HG03175 (cell line): ENCODE results near the gene KIF23.
"Not testable (repeated sequence)": the region's sequence is repeated elsewhere in the genome, so short reads cannot be mapped to it uniquely, and the experiment has no call there.

Experiments
- ATAC-seq: cut with Tn5 transposase; IDR thresholded peaks from one replicate; pipeline ENCODE4 v1.9.1; 2021; ENCODE audit warnings: mild to moderate bottlenecking, moderate library complexity; ENCODE audit not compliant: unreplicated experiment

The KIF23 gene

GRCh38 chr15:69434238-69434637 lies 20.1 kb downstream of the KIF23 start:
- no peak for ATAC-seq

- no peak for ATAC-seq
These were observed 20.5 kb downstream of the KIF23 start for GRCh38 chr15:69434679-69435078.

- ATAC-seq: no peak
These were observed 21.8 kb downstream of the KIF23 start for GRCh38 chr15:69435985-69436384.

- no peak for ATAC-seq
These were observed 22.8 kb downstream of the KIF23 start for GRCh38 chr15:69436951-69437350.

GRCh38 chr15:69439623-69440022 lies 25.5 kb downstream of the KIF23 start:
- ATAC-seq: no peak

GRCh38 chr15:69443032-69443611 lies 29.0 kb downstream of the KIF23 start:
- peak; percentile 65 for ATAC-seq

GRCh38 chr15:69444686-69445085 lies 30.5 kb downstream of the KIF23 start:
- no peak for ATAC-seq

GRCh38 chr15:69446953-69447352 lies 32.8 kb downstream of the KIF23 start:
- no peak for ATAC-seq

- ATAC-seq: not testable (repeated sequence)
These were observed 36.1 kb downstream of the KIF23 start for GRCh38 chr15:69450221-69450620.

- no peak for ATAC-seq
These were observed 37.0 kb downstream of the KIF23 start for GRCh38 chr15:69450968-69451695.

- ATAC-seq: peak; percentile 42
These were observed 38.0 kb downstream of the KIF23 start for GRCh38 chr15:69451951-69452691.

GRCh38 chr15:69452692-69453521 lies 38.8 kb downstream of the KIF23 start, which contains the start of gene RPLP1:
Gene RPLP1, plus strand, starts transcription at chr15:69452818. Its CDS starts 131 bp downstream, at chr15:69452949.
- ATAC-seq: peak; percentile 78

- no peak for ATAC-seq
These were observed 40.8 kb downstream of the KIF23 start for GRCh38 chr15:69454953-69455352.

- no peak for ATAC-seq
These were observed 42.3 kb downstream of the KIF23 start for GRCh38 chr15:69456208-69457166.

- ATAC-seq: no peak
These were observed 43.4 kb downstream of the KIF23 start for GRCh38 chr15:69457304-69458280.

- no peak for ATAC-seq
These were observed 44.9 kb downstream of the KIF23 start for GRCh38 chr15:69459066-69459465.

- no peak for ATAC-seq
These were observed 46.3 kb downstream of the KIF23 start for GRCh38 chr15:69460481-69460880.

- no peak for ATAC-seq
These were observed 47.9 kb downstream of the KIF23 start for GRCh38 chr15:69462030-69462492.
